Measurements from ENCODE around the gene ACTR3C.

Gene ACTR3C

DNA sequence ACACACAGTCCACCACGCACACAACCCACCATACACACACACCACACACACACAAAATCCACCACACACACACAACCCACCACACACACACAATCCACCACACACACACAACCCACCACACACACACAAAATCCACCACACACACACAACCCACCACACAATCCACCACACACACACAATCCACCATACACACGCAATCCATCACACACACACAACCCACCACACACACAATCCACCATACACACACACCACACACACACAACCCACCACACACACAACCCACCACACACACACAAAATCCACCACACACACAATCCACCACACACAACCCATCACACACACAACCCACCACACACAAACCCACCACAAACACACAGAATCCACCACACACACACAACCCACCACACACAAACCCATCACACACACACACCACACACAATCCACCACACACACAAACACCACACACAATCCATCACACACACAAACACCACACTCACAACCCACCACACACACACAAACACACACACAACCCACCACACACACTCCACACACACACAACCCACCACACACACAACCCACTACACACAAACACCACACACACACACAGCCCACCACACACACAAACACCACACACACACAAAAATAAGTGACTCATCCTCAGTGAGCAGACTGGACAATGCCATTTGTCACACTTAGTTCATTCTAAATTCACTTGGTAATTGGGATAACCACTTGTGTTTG lies 36.4 kb upstream of the ACTR3C start:
- FAIRE-seq (no peak), DNase-seq (ENCODE audit: low spot score) (no peak)

DNA sequence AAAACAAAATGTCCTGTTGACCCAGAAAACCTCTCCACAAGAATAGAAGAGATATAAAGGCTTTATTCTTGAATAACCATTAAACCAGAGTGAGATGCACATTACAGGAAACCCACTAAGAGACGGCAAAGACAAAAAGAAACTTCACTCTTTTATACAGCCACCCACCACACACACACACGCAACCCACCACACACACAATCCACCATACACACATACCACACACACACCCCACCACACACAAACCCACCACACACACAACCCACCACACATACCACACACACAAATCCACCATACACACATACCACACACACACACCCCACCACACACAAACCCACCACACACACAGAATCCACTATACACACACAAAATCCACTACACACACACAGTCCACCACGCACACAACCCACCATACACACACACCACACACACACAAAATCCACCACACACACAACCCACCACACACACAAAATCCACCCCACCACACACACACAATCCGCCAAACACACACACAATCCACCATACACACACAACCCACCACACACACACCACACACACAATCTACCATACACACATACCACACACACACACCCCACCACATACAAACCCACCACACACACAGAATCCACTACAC lies 35.8 kb upstream of the ACTR3C start:
- no peak for FAIRE-seq
- DNase-seq (ENCODE audit: low spot score): no peak

DNA sequence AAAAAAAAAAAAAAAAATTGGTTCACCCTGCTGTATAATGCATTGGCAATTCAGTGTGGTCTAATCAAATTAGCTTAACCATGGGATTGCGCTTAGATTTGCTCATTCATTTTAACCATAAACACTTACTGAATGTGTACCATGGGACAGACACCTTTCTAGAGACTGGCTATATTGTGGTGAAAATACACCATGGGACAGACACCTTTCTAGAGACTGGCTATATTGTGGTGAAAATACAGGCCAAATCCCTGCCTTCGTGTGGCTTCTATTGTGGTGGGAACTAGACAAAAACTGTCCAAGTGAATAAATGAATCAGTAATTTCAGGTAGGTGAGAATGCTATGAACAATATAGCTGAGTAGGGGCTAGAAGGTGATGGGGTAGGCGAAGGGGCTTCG lies 35.1 kb upstream of the ACTR3C start:
- FAIRE-seq: no peak
- DNase-seq (ENCODE audit: low spot score): no peak

DNA sequence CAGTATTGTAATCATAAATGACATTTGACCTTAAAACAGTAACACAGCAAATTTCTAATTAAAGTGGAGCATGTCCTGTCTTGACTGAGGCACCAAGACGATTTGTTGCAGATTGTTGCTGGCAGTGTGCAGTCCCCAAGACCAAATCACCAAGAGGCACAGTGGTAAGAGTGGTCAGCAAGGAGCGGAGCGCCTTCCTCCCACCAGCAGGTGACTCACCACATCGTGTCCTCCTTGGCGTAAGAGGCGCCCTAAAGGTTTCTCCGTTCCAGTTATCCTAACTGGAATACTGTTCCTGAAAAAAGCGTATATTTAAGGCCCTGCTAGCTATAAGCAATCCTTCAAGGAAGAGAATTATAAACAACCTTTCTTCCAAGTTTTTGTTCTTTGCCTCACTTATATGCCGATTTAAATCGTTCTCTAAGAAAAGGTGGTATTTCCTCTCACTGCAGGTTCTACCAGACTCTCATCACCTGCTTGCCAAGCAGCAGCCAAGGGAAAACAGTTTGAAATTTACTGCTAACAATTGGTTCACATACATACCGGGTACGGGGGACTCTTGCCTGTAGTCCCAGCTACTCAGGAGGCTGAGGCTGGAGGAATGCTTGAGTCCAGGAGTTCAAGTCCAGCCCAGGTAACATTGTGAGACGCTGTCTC lies 34.6 kb upstream of the ACTR3C start:
- peak; percentile 11 for DNase-seq (ENCODE audit: low spot score)

DNA sequence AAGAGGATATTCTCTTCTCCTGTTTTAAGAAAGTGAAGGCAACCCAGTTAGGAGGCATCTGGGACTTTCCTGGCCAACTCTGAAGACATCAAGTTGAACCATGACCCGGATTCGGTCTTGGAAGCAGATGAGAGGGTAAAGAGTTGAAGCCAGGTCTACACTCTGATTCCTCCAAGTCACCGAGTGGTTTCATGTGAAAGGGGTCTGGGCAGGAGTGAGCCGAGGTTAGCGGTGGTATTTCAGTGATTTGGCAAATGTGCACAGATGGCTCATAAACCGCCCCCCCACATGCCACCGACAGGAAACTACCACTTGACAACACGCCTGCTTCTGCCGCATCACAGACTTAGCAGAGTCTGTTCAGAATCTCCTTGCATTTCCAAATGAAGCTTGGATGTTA lies 33.9 kb upstream of the ACTR3C start:
- FAIRE-seq (no peak), DNase-seq (ENCODE audit: low spot score) (peak; percentile 4)

More for the DNA sequence above, 34.6 kb upstream of the ACTR3C start:
- no peak for FAIRE-seq

DNA sequence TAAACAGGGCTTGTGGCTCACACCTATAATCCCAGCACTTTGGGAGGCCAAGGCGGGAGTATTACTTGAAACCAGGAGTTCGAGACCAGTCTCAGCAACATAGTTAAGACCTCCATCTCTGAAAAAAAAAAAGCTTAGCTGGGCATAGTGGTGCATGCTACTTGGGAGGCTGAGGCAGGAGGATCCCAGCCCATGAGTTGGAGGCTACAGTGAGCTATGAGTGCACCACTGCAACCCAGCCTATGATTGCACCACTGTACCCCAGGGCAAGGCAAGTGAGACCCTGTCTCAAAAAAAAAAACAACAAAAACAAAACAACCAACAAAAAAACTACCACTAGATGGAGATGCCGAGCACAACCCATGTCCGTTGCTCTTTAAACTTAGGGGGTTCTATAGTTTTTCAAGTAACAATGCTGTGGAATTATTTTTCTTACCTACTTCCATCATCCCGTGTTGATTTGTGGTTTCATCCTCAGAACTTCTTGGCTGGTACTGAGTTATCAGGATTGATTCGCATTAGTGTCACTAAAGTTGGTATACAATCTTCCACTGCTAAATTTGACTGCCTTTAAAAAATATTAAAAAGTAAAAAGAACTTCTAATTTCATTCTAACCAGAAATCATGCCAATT lies 33.0 kb upstream of the ACTR3C start:
- FAIRE-seq (no peak), DNase-seq (ENCODE audit: low spot score) (no peak)

DNA sequence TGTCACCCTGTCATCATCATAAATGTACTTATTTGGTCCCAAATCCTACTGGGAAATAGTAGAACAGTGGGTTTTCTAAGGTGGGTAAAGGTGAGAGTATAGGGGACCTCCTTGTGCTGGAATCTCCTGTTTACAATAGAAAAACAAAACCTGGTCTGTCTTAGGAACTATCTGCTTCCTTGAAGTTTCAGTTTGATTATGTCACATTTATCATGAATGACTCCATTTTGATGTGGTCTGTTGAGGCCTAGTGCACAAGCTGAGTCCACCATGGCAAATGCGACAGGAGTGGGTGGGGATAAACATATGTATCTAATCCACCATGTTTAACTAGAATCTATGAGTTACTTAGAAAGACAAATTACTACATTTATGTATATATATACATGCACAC lies 32.3 kb upstream of the ACTR3C start:
- FAIRE-seq: no peak
- DNase-seq (ENCODE audit: low spot score): no peak

DNA sequence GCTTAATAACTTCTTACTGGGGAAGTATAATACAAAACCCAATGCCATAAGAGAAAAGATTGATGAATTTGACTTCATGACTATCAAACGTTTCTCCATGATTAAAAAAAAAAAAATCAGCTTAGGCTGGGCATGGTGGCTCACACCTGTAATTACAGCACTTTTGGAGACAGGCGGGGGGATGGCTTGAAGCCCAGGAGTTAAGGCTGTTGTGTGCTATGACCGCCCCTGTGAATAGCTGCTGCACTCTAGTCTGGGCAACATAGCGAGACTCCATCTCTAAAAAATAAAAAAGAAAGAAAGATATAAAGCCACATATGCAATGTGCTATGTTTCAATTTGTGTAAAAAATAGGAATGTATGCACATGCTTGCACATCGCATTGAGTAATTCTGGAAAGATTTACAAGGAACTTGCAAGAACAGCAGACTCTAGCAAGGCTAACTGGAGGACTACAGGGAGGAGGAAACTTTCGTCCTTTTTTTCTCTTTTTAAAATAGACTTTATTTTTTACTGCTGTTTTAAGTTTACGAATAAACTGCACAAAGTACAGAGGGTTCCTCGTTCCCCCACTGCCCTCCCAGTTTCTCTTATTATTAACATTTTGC lies 28.3 kb upstream of the ACTR3C start:
- FAIRE-seq: no peak
- DNase-seq (ENCODE audit: low spot score): no peak

DNA sequence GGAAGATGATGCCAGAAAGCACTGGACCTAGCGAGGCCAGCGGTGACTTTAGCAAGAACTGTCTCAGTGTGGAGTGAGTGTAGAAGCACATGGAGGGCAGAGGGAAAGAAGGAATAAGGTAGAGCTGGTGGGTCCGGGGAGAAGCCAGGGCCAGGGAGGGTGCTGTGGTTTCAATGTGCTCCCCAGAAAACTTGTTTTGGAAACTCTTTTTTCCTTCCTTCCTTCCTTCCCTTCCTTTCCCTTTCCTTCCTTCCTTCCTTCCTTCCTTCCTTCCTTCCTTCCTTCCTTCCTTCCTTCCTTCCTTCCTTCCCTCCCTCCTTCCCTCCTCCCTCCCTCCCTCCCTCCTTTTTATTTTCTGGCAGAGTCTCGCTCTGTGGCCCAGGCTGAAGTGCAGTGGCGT lies 23.6 kb upstream of the ACTR3C start:
- DNase-seq (ENCODE audit: low spot score): no peak
- no peak for FAIRE-seq

DNA sequence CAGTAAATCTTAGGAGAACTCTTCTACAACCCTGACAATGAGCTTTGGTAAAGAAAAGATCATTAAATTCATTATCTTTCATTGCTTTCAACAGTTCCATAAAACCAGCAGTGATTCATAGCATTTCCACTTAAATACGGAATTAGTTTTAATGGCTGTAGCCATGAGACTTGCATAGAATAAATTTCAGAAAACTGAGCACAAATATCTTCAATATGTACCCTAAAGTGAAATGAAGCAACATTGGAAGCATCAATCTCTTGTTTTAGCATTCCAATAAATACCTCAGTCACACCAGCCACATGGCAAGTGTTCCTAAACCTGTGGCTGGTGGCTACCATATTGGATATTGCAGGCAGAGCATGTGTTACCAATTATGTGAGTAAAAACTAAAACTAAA lies 21.7 kb upstream of the ACTR3C start:
- FAIRE-seq (no peak), DNase-seq (ENCODE audit: low spot score) (no peak)

DNA sequence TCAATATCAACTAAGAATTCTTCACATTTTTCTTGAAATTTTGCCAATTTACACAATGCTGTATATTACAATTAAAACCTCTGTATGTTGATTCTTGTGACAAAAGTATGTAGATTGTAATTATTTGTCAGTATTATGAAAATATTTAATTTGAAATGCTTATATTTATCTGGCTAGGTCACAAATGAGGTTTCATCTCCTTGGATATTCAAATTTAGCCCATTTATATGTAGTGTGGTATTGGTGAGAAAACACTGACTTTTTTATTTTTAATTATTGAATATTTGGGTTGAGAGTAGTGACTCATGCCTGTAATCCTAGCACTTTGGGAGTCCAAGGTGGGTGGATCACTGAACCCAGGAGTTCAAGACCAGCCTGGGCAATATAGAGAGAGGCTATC lies 21.0 kb upstream of the ACTR3C start:
- FAIRE-seq (no peak), DNase-seq (ENCODE audit: low spot score) (no peak)

DNA sequence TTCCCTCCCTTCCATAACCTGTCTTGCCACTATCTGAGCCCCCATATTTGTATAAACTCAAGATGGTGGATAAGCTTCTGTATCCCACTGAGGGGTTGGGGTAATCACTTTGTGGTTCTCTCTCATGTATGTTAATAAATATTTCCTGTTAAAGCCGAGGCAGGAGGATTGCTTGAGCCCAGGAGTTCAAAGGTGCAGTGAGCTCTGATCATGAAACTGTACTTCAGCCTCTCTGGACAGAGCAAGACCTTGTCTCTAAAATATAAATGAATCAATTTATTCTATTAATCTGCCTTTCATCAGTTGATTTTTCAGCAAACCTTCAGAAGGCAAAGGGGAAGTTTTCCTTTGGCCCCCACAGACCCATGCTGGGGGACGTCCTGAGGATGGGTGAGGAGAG lies 19.9 kb upstream of the ACTR3C start:
- FAIRE-seq (no peak), DNase-seq (ENCODE audit: low spot score) (no peak)

DNA sequence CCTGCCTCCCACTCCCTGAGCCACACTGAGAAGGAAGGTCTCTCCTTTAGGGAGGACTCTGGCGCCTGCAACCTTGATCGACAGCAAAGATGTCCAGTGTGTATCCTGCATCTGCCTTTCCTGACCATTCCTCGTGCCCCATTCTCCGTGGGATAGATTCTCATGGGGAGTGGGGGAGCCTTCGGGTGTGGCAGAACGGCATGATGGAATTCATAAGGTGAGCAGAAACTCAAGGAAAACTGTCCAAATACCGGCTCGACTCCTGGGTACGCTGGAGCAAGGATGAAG lies 18.7 kb upstream of the ACTR3C start:
- DNase-seq (ENCODE audit: low spot score) (no peak), FAIRE-seq (no peak)

DNA sequence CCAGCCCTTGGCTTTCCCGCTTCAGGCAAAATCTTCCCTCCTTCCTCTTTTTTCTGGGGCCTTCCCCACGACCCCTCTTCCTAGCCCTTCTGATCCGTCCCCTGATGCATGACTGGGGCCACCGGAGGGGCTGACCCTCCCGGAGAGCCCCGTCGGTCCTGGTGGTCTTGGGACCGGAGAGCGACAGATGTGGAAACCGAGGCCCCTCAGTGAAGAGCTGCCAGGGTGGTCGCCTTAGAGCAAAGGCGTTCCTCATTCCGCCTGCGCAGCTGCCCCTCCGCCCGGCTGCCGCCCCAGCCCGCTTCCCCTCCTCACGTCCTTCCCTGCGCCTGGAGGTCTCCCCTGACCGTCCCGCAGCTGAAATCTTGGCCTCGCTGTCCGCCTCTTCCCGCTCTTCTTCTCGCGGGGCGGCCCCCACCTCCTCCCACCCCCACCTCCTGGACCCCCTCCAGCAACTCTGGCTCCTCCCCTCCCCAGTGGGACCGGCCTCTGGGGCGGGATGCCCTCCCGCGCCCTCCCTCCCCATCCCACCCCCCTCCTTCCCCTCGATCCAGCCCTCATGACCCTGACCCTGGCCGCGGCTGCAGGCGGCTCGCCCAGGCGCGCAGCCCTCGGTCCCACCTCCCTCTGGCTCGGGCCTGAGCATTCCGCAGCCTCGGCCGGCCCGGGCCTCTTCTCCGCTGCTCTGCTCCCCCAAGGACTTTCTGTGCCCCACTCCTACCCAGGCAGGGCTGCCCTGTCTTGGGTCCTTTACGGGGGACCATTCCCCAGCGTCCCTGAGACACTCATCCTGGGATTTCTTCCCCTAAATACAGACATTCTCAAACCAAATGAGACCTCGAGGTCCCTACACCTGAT lies 18.1 kb upstream of the ACTR3C start, which contains the start of gene RARRES2:
RARRES2 (minus strand) TSS at position 367 of the 858 bp plus-strand sequence. CDS start 1,020 bp downstream, outside the sequence.
- DNase-seq (ENCODE audit: low spot score): no peak
- FAIRE-seq: no peak

DNA sequence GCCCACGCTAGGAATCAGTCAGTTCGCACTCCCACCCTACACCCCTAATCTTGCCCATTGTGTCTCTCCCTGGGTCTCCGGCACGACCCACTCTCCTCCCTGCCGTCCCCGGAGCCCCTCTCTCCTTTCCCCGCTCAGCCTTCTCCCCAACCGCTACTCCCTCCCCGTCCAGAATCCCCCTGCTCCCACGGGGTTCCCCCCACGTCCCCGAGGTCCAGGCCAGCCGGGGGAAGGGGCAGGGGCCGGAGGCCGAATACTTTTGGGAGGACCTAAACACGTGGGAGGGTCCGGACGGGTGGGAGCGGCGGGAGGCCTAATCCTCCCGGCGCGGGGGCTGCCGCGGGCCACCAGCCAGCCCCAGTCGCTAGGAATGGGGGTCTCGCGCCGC lies 17.5 kb upstream of the ACTR3C start:
- FAIRE-seq (no peak), DNase-seq (ENCODE audit: low spot score) (no peak)

DNA sequence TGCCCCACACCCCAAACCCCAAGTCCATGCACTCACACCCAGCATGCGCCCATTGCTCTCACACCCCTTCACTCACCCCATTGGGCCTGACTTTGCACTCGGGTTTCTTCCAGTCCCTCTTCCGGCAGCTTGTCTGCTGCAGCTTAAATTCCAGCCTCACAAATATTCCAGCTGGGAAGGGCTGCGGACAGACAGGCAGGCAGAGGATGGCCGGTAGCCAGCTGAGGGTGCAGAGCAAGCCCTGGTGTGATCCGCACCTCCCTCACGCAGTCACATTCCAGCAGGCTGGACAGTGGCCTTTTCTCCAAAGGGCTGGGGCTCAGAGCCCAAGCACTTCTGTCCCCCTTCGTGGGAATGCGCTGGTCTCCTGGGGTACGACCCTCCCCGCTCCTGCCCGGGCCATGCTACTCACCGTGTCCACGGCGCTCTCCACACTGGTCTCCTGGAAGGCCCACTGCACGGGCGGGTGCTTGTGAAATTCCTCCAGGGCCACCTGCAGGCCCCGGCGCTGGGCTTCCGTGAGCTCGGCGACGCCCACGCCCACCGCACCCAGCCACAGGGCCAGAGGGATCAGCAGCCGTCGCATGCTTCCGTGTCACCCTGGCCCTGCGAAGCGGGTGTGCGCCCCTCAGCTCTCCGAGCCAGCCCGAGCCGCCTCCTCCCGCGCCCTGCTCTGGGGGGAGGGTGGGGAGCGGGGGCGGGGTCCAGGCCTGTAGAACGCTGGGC lies 16.8 kb upstream of the ACTR3C start:
- DNase-seq (ENCODE audit: low spot score) (peak; percentile 22), FAIRE-seq (no peak)

DNA sequence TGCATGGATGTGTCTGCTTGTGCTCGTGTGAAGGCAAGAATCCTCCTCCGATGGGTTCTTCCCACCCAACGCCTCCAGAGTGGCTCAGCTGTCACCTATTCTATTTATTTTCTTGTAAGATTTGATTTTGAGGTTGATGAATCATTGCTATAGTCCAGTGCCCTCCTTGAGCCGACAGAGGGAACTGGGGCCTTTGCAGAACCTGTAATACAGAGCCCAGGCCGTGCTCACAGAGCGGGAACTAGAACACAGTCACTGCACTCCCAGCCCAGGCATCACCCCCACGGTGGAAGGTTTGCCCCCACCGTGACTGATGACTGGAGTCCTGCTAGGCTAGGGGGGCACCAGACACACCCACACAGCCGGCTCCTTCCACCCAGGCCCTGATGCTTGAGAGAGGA lies 16.1 kb upstream of the ACTR3C start:
- FAIRE-seq (no peak), DNase-seq (ENCODE audit: low spot score) (no peak)

DNA sequence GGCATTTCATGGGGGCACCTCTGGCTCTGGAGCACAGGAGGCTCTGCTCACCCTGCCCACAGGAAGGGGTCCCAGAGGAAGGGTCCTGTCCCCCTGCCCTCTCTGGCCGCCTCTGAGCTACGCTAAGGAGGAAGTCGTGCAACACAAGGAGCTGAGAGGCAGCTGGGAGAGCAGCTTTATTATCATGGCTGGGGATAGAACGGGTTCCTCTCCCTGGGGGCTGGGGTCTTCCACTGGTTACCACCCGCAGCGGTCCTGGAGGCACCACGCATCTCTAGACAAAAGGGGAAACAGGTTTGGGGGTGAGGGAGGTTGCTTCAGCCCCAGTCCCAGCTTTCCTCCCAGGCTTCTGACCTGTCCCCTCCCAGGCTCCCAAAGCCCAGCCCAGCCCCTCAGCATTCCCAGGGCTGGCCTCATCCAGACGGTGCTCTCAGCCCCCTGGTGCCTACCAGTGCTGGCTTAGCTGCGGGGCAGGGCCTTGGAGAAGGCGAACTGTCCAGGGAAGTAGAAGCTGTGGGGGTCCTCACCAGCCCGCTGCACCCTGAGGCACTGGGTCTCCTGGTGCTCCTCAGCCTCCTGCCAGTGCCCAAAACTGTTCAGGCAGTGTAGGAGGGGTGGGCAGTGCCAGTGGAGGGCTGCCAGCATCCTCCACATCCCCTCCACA lies 15.0 kb upstream of the ACTR3C start:
- no peak for DNase-seq (ENCODE audit: low spot score)

DNA sequence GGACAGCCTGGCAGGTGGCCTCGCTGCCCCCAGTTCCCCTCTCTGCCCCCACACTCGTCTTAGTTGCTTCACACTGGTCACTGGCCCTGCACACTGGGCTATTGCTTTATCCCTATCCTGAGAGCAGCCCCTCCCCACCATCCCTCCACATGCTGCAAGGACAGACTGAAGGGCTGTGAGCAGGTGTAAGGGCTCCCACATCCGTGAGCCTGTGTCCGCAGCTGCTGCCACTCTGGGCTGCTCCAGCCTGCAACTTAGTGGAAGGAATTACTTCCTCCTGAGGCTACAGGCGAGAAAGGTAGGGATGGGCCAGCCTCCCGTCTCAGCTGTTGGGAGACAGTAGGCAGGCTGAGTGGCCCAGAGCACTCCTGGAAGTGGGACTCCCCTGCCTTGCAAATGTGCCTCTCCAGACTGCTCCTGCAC lies 14.3 kb upstream of the ACTR3C start:
- FAIRE-seq: no peak
- DNase-seq (ENCODE audit: low spot score): no peak

More for the DNA sequence above, 15.0 kb upstream of the ACTR3C start:
- no peak for FAIRE-seq

DNA sequence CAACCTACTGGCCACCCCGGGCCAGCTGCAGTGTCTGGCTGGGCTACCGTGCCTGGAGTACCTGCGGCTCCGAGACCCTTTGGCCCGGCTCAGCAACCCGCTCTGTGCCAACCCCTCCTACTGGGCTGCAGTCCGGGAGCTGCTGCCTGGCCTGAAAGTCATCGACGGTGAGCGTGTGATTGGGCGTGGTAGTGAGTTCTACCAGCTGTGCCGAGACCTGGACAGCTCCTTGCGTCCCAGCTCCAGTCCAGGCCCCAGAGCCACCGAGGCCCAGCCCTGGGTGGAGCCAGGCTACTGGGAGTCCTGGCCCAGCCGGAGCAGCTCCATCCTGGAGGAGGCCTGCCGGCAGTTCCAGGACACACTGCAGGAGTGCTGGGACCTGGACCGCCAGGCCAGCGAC lies 13.8 kb upstream of the ACTR3C start:
- DNase-seq (ENCODE audit: low spot score) (no peak), FAIRE-seq (no peak)

Data from urothelium cell line (cell line).